Tibial nerve (tissue), 3 donors: Measurements from ENCODE around the gene ALDH4A1.

Experiments
- CTCF ChIP-seq, 5 experiments: fragments of 200-600 bp in 3 of 5; fragments of 450-650 bp in 2 of 5; sonication (generic) in 3 of 5; IDR thresholded peaks; one replicate each; pipeline ENCODE4 v1.5.1; 2016 to 2019; ENCODE audit warnings: antibody characterized with exemption in 5 of 5, mild to moderate bottlenecking in 3 of 5, moderate library complexity in 2 of 5
- POLR2A ChIP-seq, 2 donors: fragments of 450-650 bp; IDR thresholded peaks; one replicate each; pipeline ENCODE4 v1.6.1; 2017; ENCODE audit warnings: antibody characterized with exemption in 2 of 2, mild to moderate bottlenecking in 2 of 2, moderate library complexity in 2 of 2

- no peak for TF ChIP-seq POLR2A (IDR thresholded peaks at IDR 0.05)
- TF ChIP-seq CTCF (IDR thresholded peaks at IDR 0.05), result no peak
Measured at GRCh38 chr1:18868801-18869424, 33.4 kb downstream of the ALDH4A1 start.
